DOHH2 (cell line): ENCODE data around the gene COLEC12.

Experiments used
- CTCF ChIP-seq: fragments of 200-600 bp; sonication (generic); IDR thresholded peaks from one replicate; pipeline ENCODE4 v1.5.1; 2014; ENCODE audit warnings: antibody characterized with exemption, mild to moderate bottlenecking, low read depth, low read length; ENCODE audit not compliant: poor library complexity, severe bottlenecking
- EZH2phosphoT487 ChIP-seq: fragments of 200-600 bp; sonication (generic); IDR thresholded peaks from 2 replicates; pipeline ENCODE4 v1.6.1; 2017; ENCODE audit warnings: borderline replicate concordance, mild to moderate bottlenecking, antibody characterized with exemption, low read length, moderate library complexity, mixed read lengths

GRCh38 chr18:406677-407076 is 93.8 kb downstream of the COLEC12 start:
- TF ChIP-seq CTCF (no peak), EZH2phosphoT487 (no peak)
